ENCODE data around the gene GAA. TPM values are rescaled to one million over a fixed set of nuclear protein-coding genes. Genes with fewer than 3 reads are reported as not detected.

GAA gene
- total and polyA plus RNA-seq, 2 donors (not counting 1 experiment from before 2014, with no cell fraction given), result 32.3 to 39.4 TPM

GRCh38 chr17:80124351-80124981, 23.1 kb downstream of the GAA start:
- Histone ChIP-seq H3K79me2 (ENCODE audit: control insufficient read depth, insufficient read depth, low read length) (no peaks in the 10 kb centered on the region), H3K4me2 (replicated peaks; ENCODE audit: low read depth, low read length, poor library complexity, severe bottlenecking) (no peak overlapping the region), H3K4me3 (ENCODE audit: control extremely low read depth in 1 of 5, extremely low read depth in 1 of 5, insufficient read depth in 1 of 5, low read depth in 2 of 5, low read length in 4 of 5) (no peak overlapping the region), H2AFZ (ENCODE audit: insufficient read depth, low read depth, low read length, poor library complexity, severe bottlenecking) (no peak overlapping the region), H4K20me1 (ENCODE audit: control insufficient read depth, insufficient read depth, low read length, poor library complexity, severe bottlenecking) (no peaks in the 10 kb centered on the region), H3K9ac (ENCODE audit: low read length) (no peak overlapping the region), H3K27ac (ENCODE audit: low read length in 2 of 2) (no peak overlapping the region), H3K9me3 (ENCODE audit: control extremely low read depth in 1 of 3, control insufficient read depth in 2 of 3, insufficient read depth in 1 of 3, low read length in 2 of 3) (no peaks in the 10 kb centered on the region), H3K27me3 (replicated peaks in 1 of 4; ENCODE audit: control extremely low read depth in 1 of 4, control insufficient read depth in 3 of 4, insufficient read depth in 4 of 4, low read length in 3 of 4) (peaks cover 0 to 7% (median 1%) of the 10 kb centered on the region in 4 experiments), H3K36me3 (replicated peaks in 1 of 2; ENCODE audit: control extremely low read depth in 1 of 2, control insufficient read depth in 1 of 2, extremely low read depth in 1 of 2, insufficient read depth in 2 of 2, low read length in 1 of 2) (no peaks in the 10 kb centered on the region), H3K4me1 (ENCODE audit: control insufficient read depth in 2 of 2, insufficient read depth in 2 of 2, low read length in 2 of 2) (no peaks in the 10 kb centered on the region)
- no peak overlapping the region for H3K4me3 Mint-ChIP-seq
- no peak overlapping the region for H3K27ac Mint-ChIP-seq
- H3K4me1 Mint-ChIP-seq, result no peaks in the 10 kb centered on the region
- WGBS (ENCODE audit: insufficient coverage), result 88% methylated on average over 13 of the region's 15 CpGs
- DNase-seq (no peak), ATAC-seq (ENCODE audit: low read depth) (no peak)
- TF ChIP-seq CTCF (IDR thresholded peaks at IDR 0.05) (no peak), EZH2 (IDR thresholded peaks at IDR 0.05; ENCODE audit: borderline replicate concordance, insufficient read depth, low read depth, low read length, poor library complexity, severe bottlenecking) (no peak)
- H3K27me3 Mint-ChIP-seq, result peaks cover 7% of the 10 kb centered on the region
- intact Hi-C loops (cut with micrococcal nuclease), result no loop called here
- no peaks in the 10 kb centered on the region for H3K9me3 Mint-ChIP-seq (ENCODE audit: insufficient read depth)
- CTCF ChIA-PET, result no interaction called here
- POLR2A ChIA-PET, result interaction anchor here (0.6 kb wide), 1 partner anchor 10 kb away, joined by 9 read pairs; no protein-coding TSS in a partner anchor

- CTCF ChIA-PET, result no interaction called here
Observed at GRCh38 chr17:80125656-80126448, 24.5 kb downstream of the GAA start.

More at GRCh38 chr17:80125656-80126448, 24.5 kb downstream of the GAA start:
- Histone ChIP-seq H3K79me2 (ENCODE audit: control insufficient read depth, insufficient read depth, low read length) (no peaks in the 10 kb centered on the region), H3K4me1 (ENCODE audit: control insufficient read depth in 2 of 2, insufficient read depth in 2 of 2, low read length in 2 of 2) (no peaks in the 10 kb centered on the region), H3K9ac (ENCODE audit: low read length) (no peak overlapping the region), H3K36me3 (replicated peaks in 1 of 2; ENCODE audit: control extremely low read depth in 1 of 2, control insufficient read depth in 1 of 2, extremely low read depth in 1 of 2, insufficient read depth in 2 of 2, low read length in 1 of 2) (no peaks in the 10 kb centered on the region), H2AFZ (ENCODE audit: insufficient read depth, low read depth, low read length, poor library complexity, severe bottlenecking) (no peak overlapping the region), H3K4me2 (replicated peaks; ENCODE audit: low read depth, low read length, poor library complexity, severe bottlenecking) (no peak overlapping the region), H4K20me1 (ENCODE audit: control insufficient read depth, insufficient read depth, low read length, poor library complexity, severe bottlenecking) (no peaks in the 10 kb centered on the region), H3K27ac (ENCODE audit: low read length in 2 of 2) (no peak overlapping the region), H3K4me3 (ENCODE audit: control extremely low read depth in 1 of 5, extremely low read depth in 1 of 5, insufficient read depth in 1 of 5, low read depth in 2 of 5, low read length in 4 of 5) (no peak overlapping the region), H3K27me3 (replicated peaks in 1 of 4; ENCODE audit: control extremely low read depth in 1 of 4, control insufficient read depth in 3 of 4, insufficient read depth in 4 of 4, low read length in 3 of 4) (peaks cover 0 to 7% (median 1%) of the 10 kb centered on the region in 4 experiments), H3K9me3 (ENCODE audit: control extremely low read depth in 1 of 3, control insufficient read depth in 2 of 3, insufficient read depth in 1 of 3, low read length in 2 of 3) (no peaks in the 10 kb centered on the region)
- TF ChIP-seq CTCF (IDR thresholded peaks at IDR 0.05) (no peak), EZH2 (IDR thresholded peaks at IDR 0.05; ENCODE audit: borderline replicate concordance, insufficient read depth, low read depth, low read length, poor library complexity, severe bottlenecking) (no peak)
- Mint-ChIP-seq H3K27ac (no peak overlapping the region), H3K4me3 (no peak overlapping the region), H3K27me3 (peaks cover 7% of the 10 kb centered on the region), H3K9me3 (ENCODE audit: insufficient read depth) (no peaks in the 10 kb centered on the region), H3K4me1 (no peaks in the 10 kb centered on the region)
- intact Hi-C loops (cut with micrococcal nuclease), result no loop called here
- no peak for ATAC-seq (ENCODE audit: low read depth)
- WGBS (ENCODE audit: insufficient coverage), result 86% methylated on average over 11 of the region's 14 CpGs
- POLR2A ChIA-PET, result no interaction called here
- DNase-seq, result no peak

Data from B cell (primary cell).